Non-pigmented ciliary epithelial cell (primary cell): ENCODE results near the gene TEKT3.

Experiments
- DNase-seq: peaks from one replicate; pipeline ENCODE4 v3.0.0-alpha.2; 2010; ENCODE audit warnings: low read depth

The TEKT3 gene

GRCh38 chr17:15350777-15351477 lies 9.5 kb upstream of the TEKT3 start:
- DNase-seq = no peak

DNA sequence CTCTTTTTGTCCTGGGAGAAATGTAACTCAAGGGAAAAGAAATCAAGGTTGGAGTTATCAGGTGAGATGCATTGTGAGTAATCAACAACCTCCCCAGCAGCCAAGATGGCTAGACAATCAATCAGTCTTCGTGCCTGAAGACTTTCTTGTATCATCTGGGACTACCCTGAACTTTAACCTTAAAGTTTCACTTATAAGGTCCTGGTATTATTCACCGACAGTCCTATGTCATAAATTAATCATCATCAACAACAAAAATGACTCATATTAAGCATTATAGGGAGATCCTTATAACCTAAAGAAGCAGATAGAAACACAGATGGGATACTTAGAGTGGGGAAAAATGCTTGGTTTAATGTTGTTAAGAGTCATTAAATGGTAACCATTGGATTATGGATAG lies 7.7 kb upstream of the TEKT3 start:
- no peak for DNase-seq

DNA sequence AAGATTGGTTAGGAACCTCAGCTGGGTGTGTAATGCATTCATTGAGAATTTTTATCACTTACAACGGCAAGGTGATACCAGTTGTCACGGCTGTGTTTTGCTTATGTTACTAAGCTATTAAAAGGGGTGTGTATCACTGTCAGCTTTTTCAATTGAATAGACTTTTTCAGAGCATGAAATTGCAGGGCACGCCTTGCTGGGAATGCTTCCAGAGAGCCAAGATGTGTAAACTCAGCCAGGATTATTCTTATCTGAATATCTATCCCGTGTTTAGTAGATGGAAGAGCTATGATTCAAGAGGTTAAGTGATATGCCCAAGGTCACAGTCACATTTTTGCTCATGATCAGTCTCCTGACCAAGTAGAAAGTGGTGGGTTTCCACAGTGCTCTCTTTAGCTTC lies 6.6 kb upstream of the TEKT3 start:
- DNase-seq = no peak

GRCh38 chr17:15346066-15346595 lies 4.7 kb upstream of the TEKT3 start:
- no peak for DNase-seq

- DNase-seq = no peak
These were observed 2.4 kb upstream of the TEKT3 start for GRCh38 chr17:15343749-15344148.

- no peak for DNase-seq
These were observed 1.1 kb upstream of the TEKT3 start for GRCh38 chr17:15342460-15342859.

DNA sequence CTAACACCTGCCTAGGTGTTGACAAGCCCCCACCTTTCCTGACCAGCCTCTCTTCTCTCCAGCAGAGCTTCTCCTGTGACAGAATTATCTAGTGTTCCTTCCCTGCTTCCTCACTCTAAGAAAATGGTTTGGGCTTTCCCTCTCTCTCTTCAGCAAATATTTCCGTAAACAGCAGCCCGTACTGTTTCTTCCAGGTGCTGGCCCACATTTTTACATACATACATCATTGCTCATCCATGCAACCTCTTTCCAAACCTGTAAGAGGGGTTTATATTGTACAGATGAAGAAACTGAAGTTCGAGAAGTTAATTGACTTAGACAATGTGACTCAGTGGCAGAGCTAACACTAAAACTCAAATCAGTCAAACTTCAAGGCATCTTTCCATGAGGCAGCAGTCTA lies 569 bp upstream of the TEKT3 start:
- DNase-seq = no peak

- DNase-seq = no peak
These were observed 431 bp downstream of the TEKT3 start for GRCh38 chr17:15340966-15341365.

DNA sequence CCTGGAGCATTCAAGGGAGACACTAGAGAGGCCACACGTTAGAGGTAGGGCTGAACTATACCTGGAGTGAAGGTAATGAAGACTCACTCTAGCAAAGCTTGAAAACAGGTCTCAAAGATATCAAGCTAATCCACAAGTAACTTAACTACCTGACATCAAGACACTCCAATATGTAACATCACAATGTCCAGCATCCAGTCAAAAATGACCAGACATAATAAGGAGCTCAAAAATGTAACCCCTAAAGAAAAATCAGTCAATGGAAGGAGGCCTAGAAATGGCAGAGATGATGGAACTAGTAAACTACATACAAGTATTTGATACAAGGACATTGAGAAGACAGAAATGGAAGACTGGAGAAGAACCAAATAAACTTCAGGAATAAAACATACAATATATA lies 6.0 kb downstream of the TEKT3 start:
- DNase-seq = no peak

GRCh38 chr17:15334266-15334665 lies 7.1 kb downstream of the TEKT3 start:
- DNase-seq = no peak

GRCh38 chr17:15332338-15332737 lies 9.1 kb downstream of the TEKT3 start:
- no peak for DNase-seq

DNA sequence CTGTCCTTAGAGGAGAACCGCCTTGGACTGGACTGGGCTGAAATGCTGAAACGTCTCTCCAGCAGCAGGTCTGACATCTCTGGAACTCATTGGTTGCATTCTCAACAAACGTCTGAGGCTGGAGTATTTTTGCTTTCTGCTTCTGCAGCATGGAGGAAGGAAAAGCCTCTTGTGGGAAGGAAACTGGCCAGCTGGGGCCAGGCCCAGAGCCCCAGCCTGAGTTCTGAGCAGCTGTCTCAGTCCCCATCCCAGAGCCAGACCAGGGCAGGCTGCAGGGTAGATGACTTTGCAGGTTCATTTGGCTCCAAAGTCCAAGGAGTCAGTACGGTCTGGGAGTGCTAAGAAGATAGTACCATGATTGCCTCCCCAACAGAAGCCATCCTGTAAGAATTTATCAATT lies 18.3 kb downstream of the TEKT3 start:
- no peak for DNase-seq

DNA sequence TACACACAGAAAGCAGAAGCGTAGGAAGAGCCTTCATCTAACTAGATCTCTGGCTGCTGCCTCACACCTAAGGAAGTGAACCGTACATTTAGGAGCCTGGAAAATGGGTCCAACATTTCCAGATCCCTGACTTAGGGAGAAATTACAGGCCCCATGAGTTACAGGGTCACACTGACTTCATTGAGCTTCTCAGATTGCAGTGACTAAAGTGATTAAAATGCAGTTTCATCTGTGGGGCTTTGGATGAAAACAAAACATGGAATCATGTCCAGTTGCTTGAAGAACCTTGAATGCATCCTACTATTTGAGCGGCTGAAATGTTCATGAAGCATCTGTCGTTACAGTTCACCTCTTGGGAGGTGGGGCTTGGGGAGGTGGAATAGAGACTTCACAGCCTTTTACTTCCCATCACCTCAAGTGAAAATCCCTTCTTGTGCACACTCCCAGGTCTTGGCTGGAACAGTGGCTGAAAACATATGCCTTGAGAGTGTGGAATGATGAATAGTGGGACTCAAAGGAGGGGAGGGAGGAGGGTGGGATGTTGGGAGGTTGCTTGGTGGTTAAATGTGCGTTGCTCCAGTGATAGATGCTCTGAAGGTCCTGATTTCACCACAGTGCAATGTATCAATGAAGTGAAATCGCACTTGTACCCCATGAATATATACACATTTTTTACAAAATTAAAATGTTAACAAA lies 19.7 kb downstream of the TEKT3 start:
- peak; percentile 27 for DNase-seq

DNA sequence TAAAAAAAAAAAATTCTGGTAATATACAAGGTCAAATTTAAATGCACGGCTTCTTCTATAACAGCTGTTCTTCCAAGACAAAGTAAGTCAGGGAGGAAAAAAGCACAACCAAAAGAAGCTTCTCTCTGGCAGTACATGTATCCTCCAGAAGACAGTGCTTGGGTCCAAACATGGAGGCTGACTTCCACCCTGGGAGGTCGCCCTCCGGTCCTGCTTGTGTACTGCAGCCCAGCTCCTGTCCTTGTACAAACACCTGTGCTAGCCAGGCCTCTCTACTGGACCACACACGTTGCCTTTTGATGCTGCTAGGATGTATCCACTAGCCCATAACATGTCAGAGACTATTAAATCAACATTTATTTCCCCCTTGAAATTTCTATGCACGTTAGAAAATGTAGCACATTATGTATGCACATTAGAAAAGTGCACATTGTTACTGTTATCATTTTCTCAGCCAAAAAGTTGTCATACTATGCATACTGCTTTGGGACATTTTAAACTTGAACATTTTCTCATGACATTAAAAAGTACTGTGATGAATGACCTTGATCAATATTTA lies 21.9 kb downstream of the TEKT3 start:
- DNase-seq = no peak

GRCh38 chr17:15311996-15312395 lies 29.4 kb downstream of the TEKT3 start:
- no peak for DNase-seq

DNA sequence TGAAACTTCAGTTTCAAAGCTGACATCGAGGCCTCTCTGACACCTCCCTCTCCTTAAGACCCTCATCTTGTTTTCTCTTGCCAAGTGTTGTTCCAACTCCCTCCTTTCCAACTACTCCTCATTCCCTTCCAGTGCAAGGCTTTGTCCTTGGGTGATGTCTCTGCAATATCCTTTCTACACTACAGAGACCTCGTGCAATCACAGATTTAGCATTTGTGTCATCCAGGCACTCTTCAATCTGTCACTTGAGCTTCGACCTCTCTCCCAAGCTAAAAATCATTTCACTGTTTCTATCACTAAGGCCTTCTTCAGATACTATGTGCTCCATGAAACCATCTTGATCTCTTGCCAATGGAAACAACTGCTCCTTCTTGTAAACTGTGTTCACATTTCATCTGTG lies 31.6 kb downstream of the TEKT3 start:
- no peak for DNase-seq

GRCh38 chr17:15309236-15309635 lies 32.2 kb downstream of the TEKT3 start:
- no peak for DNase-seq

DNA sequence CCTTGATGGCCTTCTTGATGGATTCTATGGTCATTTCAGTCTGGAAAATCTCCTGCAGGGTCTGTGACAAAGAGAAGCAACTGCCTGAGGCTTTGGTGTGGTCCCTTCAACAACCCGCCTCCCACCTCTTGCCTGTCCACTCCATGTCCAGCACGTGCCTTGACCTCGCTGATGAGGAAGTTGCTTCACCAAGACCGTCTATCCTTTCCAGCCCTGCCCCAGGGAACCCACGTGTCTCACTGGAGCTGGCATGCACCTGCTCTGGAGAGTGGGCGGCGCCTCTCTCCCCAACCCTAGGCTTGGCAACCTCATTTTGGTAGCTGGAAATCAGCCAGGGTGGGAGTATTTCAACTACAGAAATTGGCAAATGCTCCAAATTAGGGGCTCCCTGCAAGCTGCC lies 32.6 kb downstream of the TEKT3 start:
- no peak for DNase-seq

DNA sequence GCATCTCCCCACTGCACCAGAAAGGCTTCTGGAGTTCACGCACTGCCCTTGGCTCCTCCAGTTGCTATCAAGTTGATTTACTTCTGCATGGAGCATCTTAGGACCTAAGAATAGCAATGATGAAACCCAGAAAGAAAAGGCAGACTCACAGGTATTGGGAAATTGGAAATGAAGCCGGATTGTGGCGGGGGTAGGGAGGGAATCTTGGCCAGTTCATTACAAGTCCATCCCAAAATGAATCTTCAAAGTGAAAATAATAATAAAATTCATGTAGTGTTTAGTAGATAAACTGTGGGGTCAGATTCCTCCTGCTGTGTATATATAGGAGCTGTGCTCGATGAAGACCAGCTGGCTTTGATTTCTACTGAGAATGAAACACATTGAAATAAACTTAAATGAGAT lies 33.7 kb downstream of the TEKT3 start:
- no peak for DNase-seq

DNA sequence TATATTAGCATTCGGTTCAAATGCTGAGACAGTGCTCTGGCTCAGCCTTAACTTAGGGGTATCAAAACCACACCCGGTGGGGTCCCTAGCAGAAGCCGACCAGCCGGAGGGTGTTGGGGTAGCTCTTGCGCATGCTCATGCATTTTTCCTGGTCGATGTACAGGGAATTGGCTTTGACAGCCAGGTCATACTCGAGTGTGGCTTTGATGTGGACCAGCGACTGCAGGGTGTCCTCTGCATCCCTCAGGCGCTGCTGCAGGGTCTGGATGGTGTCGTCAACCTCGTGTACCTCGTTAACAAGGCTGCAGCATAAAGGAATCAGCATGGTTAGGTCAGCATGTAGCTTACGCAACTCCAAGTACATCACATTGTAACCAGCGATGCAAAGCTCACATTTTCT lies 37.5 kb downstream of the TEKT3 start:
- no peak for DNase-seq

DNA sequence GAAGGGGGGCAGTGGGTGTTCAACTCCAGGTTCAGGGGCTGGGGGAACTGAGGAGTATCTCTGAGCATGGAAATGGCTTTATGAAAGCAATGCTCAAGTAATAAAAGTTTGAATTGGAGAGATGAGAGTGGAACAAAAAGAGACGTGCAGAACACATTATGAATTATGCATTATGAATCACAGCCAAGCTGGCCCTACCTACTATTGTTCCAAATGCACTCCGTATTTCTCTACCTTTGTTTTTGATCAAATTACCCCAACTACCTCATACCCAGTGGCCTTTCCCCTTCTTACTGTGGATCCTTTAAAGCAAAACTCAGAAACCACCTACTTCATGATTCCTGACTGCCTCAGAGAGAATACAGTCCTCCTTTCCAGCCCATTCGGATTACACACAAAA lies 38.1 kb downstream of the TEKT3 start:
- no peak for DNase-seq

DNA sequence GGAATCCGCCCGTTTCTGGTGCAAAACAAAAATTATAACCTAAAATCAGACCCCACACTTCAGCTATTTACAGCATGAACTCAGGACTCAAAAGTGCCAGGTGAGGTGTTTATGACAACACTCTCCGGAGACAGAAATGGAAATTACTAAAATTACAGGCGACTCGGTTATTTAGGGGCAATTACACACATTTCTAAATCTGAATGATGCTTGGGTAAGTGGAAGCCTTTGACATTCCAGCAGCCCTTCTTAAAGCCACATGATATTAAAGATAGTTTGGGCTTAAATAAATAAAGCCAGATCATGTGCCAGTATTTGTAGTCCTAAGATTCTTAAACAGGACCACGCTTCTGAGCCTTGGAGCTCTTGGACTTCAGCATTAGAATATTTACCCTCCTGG lies 39.6 kb downstream of the TEKT3 start:
- DNase-seq = no peak

DNA sequence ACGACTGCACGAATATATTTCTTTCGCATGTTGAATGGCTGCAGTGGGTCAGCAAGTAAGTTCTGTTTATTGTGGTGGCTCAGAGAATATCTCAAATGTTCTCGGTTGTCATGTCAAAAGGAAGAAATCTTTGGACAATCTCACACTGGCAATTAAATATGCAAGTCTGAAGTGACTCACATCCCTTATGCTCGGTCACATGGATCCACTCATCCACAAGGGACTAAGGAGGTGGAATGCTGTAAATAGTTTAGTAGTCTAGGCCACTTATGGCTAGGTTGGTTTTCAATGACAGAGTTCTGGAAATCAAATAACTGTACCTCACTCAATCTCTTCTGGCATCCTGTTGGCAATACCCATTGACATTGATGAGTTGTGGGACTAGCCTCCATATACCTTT lies 43.2 kb downstream of the TEKT3 start:
- DNase-seq = no peak

DNA sequence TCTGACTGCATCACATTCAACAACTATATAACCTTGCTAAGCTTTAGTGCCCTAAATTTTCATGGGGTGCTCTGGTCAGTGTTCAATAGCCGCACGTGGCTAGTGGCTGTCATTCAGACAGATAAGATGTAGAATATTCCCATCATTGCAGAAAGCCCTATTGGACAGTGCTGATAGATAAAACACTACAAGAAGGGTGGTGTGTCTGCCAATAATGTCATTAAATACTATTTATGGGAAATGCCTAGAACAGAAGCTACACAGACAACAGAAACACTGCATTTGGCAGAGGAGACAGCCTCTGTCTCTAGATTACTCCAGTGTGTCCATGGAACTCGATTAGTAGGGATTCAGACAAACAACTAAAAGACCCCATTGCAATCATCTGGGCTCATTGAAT lies 47.8 kb downstream of the TEKT3 start:
- DNase-seq = no peak
